GM21447 (cell line): ENCODE results near the gene CCDC85C.

Source experiments
- ATAC-seq: cut with Tn5 transposase; IDR thresholded peaks from one replicate; pipeline ENCODE4 v1.9.1; 2021; ENCODE audit not compliant: unreplicated experiment

Gene CCDC85C

DNA sequence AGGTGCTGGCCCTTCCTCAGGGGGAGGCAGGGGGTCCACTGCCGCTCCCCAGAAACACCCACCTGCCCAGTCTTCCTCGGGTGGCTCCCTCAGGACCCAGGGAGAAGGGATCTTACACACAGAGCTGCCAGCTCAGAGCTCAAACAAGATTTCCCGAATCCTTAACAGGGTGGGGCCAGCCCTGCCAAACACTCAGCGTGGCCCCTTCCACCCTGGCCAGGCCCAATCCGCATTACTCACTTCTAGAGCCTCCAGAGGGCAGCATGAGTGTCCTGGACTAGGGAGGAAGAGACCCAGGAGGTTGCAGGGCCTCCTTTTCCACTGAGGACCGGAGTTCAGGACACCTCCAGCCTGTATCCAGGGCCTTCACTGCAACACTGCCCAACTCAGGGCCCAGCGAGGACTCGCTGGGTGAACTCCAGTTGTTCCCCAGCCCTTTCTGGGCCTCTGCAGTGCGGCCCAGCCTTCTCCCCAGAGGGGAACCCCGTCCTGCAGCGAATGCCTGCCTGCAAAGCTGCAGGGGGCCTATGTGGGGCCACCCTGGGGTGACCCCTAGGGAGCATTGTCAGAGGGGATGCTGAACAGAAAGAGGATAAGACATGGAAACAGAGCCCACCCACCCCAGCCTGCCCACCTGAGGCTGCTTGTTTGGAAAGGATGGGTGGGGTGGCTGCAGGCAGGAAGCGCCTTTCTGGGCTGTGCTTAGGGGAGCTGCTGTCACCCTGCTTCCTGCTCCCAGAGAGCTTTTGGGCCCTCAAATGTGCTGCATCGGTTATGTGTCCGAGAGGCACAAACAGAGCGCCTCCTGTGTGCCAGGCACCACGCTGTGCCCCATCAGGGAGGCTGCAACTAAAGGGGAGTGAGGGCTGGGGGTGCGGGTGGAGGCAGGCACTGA is 79.0 kb downstream of the CCDC85C start:
- ATAC-seq = no peak

DNA sequence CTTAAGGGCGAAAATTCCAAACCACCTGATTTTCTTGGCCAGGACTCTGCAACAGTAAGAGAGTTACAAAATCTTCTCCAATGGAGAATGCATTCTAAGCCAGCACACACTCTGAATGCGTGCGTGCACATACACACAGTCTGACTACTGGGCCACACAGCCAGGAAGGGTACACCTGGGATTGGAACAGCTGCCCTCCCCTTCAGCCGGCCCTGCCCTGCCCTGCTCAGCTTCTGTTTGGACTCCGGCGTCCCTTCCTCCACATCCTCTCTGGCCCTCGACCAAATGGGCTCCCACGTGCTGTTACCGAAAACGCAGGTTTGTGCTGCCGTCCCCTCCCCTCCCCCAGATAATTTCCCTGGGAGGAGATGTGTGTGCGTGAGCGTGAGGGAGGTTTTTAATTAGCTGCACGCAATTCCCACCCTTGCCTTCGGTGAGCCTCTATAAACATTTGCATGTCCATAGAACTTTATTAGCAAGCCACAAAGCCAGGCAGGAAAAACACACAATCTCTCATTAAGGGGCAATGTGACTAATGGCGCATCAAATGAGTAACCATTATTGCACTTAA is 79.8 kb downstream of the CCDC85C start:
- no peak for ATAC-seq

DNA sequence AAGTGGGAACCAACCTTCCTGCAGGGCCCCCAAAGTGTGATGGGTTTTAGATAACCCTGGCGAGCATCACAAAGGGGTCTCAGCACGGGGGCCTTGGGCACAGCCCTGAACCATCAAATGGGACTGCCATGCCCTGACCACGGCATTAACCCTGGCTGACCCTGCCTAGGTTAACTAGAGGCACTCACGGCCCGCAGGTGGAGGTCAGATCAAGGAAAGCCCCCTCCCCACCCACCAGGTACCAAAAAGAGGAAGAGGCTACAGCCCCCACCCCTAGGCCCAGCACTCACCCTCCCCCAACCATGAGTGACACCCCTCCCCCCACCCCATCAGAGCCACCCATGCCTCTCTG is 80.3 kb downstream of the CCDC85C start:
- no peak for ATAC-seq

GRCh38 chr14:99522934-99523703 is 80.9 kb downstream of the CCDC85C start:
- no peak for ATAC-seq

DNA sequence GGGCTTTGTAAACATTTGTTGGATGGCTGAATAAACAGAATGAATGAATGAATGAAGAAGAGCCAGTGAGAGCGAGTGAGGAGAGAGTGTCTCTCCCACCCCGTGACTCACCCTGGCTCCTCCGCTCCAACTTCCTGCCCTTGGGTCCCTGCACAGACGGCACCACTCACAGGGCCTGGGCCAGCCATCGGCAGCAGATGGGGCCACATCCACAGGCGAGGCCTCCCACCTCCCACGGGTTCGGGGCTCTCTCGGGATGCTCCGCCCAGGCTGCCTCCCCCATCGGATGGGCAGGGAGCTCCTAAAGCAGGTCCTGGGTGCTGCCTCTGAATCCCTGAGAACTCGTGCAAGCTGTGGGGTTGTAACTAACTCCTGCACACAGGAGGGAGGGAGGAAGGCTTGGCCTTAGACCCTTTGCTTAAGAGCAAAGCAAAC is 81.5 kb downstream of the CCDC85C start:
- no peak for ATAC-seq

- ATAC-seq = no peak
Observed at GRCh38 chr14:99522025-99522401, 82.0 kb downstream of the CCDC85C start.

- ATAC-seq = no peak
Observed at GRCh38 chr14:99521176-99522024, 82.6 kb downstream of the CCDC85C start.

GRCh38 chr14:99520571-99521081 is 83.4 kb downstream of the CCDC85C start:
- ATAC-seq = no peak

DNA sequence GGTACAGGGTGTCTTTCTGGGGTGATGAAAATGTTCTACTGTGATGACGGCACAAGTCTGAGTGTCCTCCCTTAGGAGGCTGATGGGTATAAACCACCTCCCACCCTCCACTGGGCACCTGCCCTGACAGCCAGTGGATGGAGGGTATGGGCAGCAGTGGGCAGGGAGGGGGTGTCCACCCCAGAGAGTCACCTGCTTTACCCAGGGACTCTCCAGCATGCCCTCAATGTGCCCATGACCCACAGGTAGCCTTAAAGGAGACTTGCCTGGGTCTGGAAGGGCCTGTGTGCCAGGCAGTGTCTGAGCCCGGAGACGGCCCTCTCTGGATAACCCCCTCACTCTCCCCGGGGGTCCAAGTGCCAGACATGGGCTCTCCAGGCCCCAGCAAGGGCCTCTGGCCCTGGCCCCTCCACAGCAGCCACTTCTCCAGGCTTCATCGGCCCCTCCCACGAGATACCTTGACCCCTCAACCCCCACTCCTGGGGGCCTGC is 84.0 kb downstream of the CCDC85C start:
- no peak for ATAC-seq

- ATAC-seq = no peak
Observed at GRCh38 chr14:99519347-99519881, 84.6 kb downstream of the CCDC85C start.

DNA sequence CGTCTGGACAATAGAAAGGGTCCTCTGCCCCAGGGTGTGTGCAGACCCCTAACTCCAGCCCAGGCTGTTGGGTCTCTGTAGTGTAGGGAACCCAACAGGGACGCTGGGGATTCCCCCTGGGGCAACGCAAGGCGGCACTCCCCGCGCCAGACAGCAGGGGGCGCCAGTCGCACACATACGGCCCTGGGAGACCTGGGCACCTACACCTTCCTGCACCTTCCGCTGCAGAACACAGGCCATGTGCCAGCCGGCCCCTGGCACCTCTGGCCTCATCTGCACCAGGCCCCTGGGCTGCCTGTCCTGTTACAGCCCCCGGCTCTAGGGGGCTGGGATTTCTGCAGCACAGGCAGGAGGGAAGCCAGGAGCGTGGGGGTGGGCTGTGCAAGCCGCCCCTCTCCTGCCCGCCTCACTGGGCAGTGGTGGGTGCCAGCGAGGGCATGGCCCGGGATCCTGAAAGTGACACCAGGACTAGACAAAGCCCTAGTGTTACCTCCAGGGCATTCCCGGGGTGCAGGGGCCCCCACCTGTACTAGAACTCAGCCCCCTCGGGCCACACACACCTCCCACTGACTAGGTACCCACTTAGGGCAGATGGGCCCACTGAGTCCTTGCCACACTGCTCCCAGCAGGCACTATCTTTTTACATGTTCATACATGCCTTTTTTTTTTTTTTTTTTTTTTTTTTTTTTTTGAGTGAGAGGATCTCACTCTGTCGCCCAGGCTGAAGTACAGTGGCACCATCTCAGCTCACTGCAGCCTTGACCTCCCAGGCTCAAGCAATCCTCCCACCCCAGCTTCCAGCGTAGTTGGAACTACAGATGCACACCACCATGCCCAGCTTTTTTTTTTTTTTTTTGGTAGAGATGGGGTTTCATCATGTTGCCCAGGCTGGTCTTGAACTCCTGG is 85.3 kb downstream of the CCDC85C start:
- ATAC-seq = peak; percentile 56

GRCh38 chr14:99517643-99518381 is 86.2 kb downstream of the CCDC85C start:
- no peak for ATAC-seq

GRCh38 chr14:99516871-99517642 is 87.0 kb downstream of the CCDC85C start:
- no peak for ATAC-seq

DNA sequence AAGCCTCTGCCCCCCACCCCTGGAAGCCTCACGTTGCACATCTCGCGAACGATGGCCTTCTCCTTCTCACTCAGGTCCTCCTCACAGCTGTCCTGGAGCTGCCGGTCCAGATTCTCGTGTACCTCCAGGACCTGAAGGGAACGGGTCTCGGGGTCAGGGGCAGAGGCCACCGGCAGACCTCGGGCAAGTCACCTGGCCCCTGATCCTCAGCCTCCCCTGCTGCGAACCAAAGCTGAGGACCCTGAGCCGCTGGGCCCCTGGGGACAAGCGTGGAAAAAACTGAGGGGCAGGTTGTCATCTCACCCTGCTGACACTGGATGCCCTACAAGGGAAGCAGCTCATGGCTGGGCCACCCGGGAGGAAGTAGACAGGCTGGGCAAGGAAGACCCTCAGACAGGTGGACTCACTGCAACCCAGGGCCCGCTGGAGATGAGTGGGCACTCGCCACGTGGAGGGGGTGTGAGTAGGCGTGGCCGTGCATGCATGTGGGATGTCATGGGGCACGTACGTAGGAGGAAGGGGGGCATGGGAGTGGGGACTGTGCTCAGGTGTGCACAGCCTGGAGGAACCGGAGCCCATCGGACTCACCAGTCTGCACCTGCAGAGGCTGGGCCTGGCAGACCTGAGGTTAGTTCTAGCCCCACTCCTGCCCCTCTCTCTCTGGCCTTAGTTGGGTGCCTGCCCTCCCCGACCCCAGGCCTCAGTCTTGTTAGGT is 87.7 kb downstream of the CCDC85C start:
- ATAC-seq = no peak

DNA sequence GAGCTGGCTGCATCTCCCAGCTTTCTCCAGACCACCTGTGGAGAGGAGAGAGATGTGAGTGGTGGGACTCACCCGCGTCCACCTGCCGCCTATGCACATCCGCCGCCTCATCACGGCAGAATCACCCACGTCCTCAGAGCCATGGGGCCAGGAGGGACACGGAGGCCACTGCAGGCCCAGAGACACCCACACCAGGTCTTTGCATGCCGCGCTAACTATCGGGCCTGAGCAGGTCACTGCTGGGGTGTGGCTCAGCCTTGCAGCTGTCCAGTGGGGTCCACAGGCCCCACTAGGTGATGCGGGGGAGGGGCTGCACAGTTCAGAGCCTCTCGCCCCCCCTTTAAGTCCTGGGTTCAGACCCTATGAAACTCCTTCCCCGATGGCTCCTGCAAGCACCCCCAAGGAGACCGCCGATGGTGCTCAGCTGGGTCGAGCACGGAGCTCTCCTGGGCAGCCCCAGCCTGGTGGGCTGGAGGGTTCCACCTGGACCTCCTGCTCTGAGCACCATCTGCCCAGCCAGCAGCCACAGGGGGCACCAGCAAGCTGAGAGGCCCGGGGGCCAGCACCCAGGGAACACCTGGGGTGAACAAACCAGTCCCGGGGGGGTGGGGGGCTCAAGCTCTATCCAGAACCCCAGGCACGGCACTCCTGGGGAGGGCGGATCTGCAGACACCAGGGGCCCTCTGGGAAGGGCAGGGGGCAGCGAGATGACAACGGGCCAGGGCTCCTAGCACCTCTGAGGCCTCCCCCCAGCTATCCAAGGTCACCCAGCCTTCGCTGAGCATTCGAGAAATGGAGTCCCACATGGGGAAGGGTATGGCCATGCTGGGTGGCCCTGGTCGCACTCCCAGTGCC is 88.5 kb downstream of the CCDC85C start:
- no peak for ATAC-seq

GRCh38 chr14:99514552-99515300 is 89.3 kb downstream of the CCDC85C start:
- ATAC-seq = no peak
